Keratinocyte (primary cell): Measurements from ENCODE around the gene ERI3. TPM values are rescaled to one million over a fixed set of nuclear protein-coding genes. Genes with fewer than 3 reads are reported as not detected.

Source experiments
- DNase-seq: peaks from one replicate; pipeline ENCODE4 v3.0.0-alpha.2; 2011; ENCODE audit warnings: low read depth, missing footprints, low spot score
- FAIRE-seq: peaks from 2 replicates; lab custom pipeline; 2011; peaks lifted over from hg19 to GRCh38; lab: Jason Lieb, UNC
- H2AFZ ChIP-seq: 2 replicates; pipeline ENCODE4 v1.6.0; 2012; ENCODE audit warnings: low read length, control low read depth, inconsistent platforms; ENCODE audit not compliant: control insufficient read depth
- H3K27ac ChIP-seq: 2 replicates; pipeline ENCODE4 v1.5.1; 2011; ENCODE audit warnings: low read length; ENCODE audit not compliant: control insufficient read depth, insufficient read depth
- H3K27me3 ChIP-seq: 3 replicates; pipeline ENCODE4 v1.6.0; 2011; ENCODE audit warnings: low read length; ENCODE audit not compliant: control insufficient read depth, insufficient read depth; ENCODE audit errors: extremely low read depth
- H3K36me3 ChIP-seq, 2 experiments: 2 replicates in 1 of 2; 3 replicates in 1 of 2; pipeline ENCODE4 v1.5.1; 2011; ENCODE audit warnings: low read length in 2 of 2, mild to moderate bottlenecking in 1 of 2; ENCODE audit not compliant: control insufficient read depth in 2 of 2, insufficient read depth in 2 of 2; ENCODE audit errors: extremely low read depth in 1 of 2
- H3K4me1 ChIP-seq: 3 replicates; pipeline ENCODE4 v1.5.1; 2011; ENCODE audit warnings: low read length; ENCODE audit not compliant: control insufficient read depth, insufficient read depth; ENCODE audit errors: extremely low read depth
- H3K4me2 ChIP-seq: 3 replicates; pipeline ENCODE4 v1.6.0; 2011; ENCODE audit warnings: low read depth, low read length; ENCODE audit not compliant: control insufficient read depth, insufficient read depth; ENCODE audit errors: extremely low read depth
- H3K4me3 ChIP-seq, 3 experiments: fragments of 200-600 bp in 1 of 3; sonication (generic) in 1 of 3; 2 replicates in 2 of 3; 3 replicates in 1 of 3; pipeline ENCODE4 v1.5.1; 2011 to 2016; ENCODE audit warnings: low read length in 3 of 3, mild to moderate bottlenecking in 3 of 3, control low read depth in 2 of 3, inconsistent platforms in 1 of 3, low read depth in 1 of 3, mixed read lengths in 1 of 3, mixed run types in 1 of 3, moderate library complexity in 1 of 3; ENCODE audit not compliant: control insufficient read depth in 2 of 3, insufficient read depth in 2 of 3; ENCODE audit errors: extremely low read depth in 1 of 3
- H3K79me2 ChIP-seq: 2 replicates; pipeline ENCODE4 v1.6.0; 2012; ENCODE audit warnings: low read length; ENCODE audit not compliant: control insufficient read depth, insufficient read depth
- H3K9ac ChIP-seq: 3 replicates; pipeline ENCODE4 v1.6.0; 2011; ENCODE audit warnings: low read length; ENCODE audit not compliant: control insufficient read depth, insufficient read depth; ENCODE audit errors: extremely low read depth
- H3K9me1 ChIP-seq: 3 replicates; pipeline ENCODE4 v1.6.0; 2011; ENCODE audit warnings: low read length; ENCODE audit not compliant: control insufficient read depth, insufficient read depth; ENCODE audit errors: extremely low read depth
- H3K9me3 ChIP-seq: 2 replicates; pipeline ENCODE4 v1.5.1; 2012; ENCODE audit warnings: low read depth, low read length; ENCODE audit not compliant: control insufficient read depth
- H4K20me1 ChIP-seq: 3 replicates; pipeline ENCODE4 v1.6.0; 2011; ENCODE audit warnings: low read length; ENCODE audit not compliant: control insufficient read depth, insufficient read depth; ENCODE audit errors: extremely low read depth
- CTCF ChIP-seq, 3 experiments: IDR thresholded peaks in 1 of 3; conservative IDR thresholded peaks in 1 of 3; optimal IDR thresholded peaks in 1 of 3; 2 replicates in 2 of 3; 3 replicates in 1 of 3; pipeline versions ENCODE3 to v1.5.1; 2011; ENCODE audit warnings: low read length in 3 of 3, mild to moderate bottlenecking in 3 of 3, moderate library complexity in 2 of 3, control low read depth in 1 of 3, inconsistent platforms in 1 of 3; ENCODE audit not compliant: insufficient read depth in 2 of 3; ENCODE audit errors: extremely low read depth in 1 of 3
- EZH2 ChIP-seq: IDR thresholded peaks from one replicate; pipeline ENCODE4 v1.6.1; 2012; ENCODE audit warnings: inconsistent platforms, mild to moderate bottlenecking, low read length, moderate library complexity
- dilution Hi-C: fragments of 300-500 bp; cut with MboI; formaldehyde crosslinking; loops from one replicate; pipeline ENCODE4 v1.7.0; 2020; ENCODE audit warnings: low sequenced_read_pairs; ENCODE audit not compliant: extremely low pct_ligation_motif_present
- polyA plus RNA-seq, 5 experiments: library from polyadenylated mRNA; depleted of rRNA in 3 of 5; stranded (reverse) in 3 of 5; stranded (forward) in 1 of 5; unstranded in 1 of 5; fragments of >200 nt; gene quantifications; 1 replicate in 1 of 5; 2 replicates in 3 of 5; 3 replicates in 1 of 5; pipeline versions ENCODE4 v1.2.1 to v1.2.3, GENCODE V29; 2011 to 2012; ENCODE audit warnings: missing spikeins in 2 of 5, low read depth in 1 of 5, low replicate concordance in 1 of 5

The ERI3 gene
- polyA plus RNA-seq, 1 donor (not counting 4 experiments of a cell fraction or from before 2014, with no cell fraction given), result 43.7 TPM

GRCh38 chr1:44346184-44346583 lies 8.9 kb downstream of the ERI3 start:
- Histone ChIP-seq H3K36me3 (no peaks in the 10 kb centered on the region), H2AFZ (no peak overlapping the region), H3K9me3 (no peaks in the 10 kb centered on the region), H3K79me2 (peaks cover 26% of the 10 kb centered on the region), H3K4me3 (no peak overlapping the region), H3K4me2 (no peak overlapping the region), H3K27ac (no peak overlapping the region), H3K9me1 (peaks cover 7% of the 10 kb centered on the region), H3K27me3 (no peaks in the 10 kb centered on the region), H3K9ac (no peak overlapping the region), H4K20me1 (no peaks in the 10 kb centered on the region), H3K4me1 (no peaks in the 10 kb centered on the region)
- dilution Hi-C loops, result no loop called here
- FAIRE-seq (no peak), DNase-seq (no peak)
- TF ChIP-seq CTCF (optimal IDR thresholded peaks at IDR 0.05 in 1 of 3, IDR thresholded peaks at IDR 0.05 in 1 of 3, conservative IDR thresholded peaks at IDR 0.05 in 1 of 3; ENCODE audit: extremely low read depth in 1 of 3, insufficient read depth in 2 of 3, low read length in 3 of 3) (no peak), EZH2 (no peak)

GRCh38 chr1:44345187-44345775 lies 9.8 kb downstream of the ERI3 start:
- dilution Hi-C loops, result no loop called here

More at GRCh38 chr1:44345187-44345775, 9.8 kb downstream of the ERI3 start:
- H3K27me3 ChIP-seq, result no peaks in the 10 kb centered on the region
- no peaks in the 10 kb centered on the region for H4K20me1 ChIP-seq
- no peak overlapping the region for H3K4me3 ChIP-seq
- no peak overlapping the region for H3K9ac ChIP-seq
- no peaks in the 10 kb centered on the region for H3K9me3 ChIP-seq
- H2AFZ ChIP-seq, result no peak overlapping the region
- H3K79me2 ChIP-seq, result peaks cover 26% of the 10 kb centered on the region
- DNase-seq, result no peak
- FAIRE-seq, result no peak
- TF ChIP-seq CTCF (optimal IDR thresholded peaks at IDR 0.05 in 1 of 3, IDR thresholded peaks at IDR 0.05 in 1 of 3, conservative IDR thresholded peaks at IDR 0.05 in 1 of 3; ENCODE audit: extremely low read depth in 1 of 3, insufficient read depth in 2 of 3, low read length in 3 of 3), result no peak
- TF ChIP-seq EZH2, result no peak
- no peak overlapping the region for H3K27ac ChIP-seq
- H3K4me2 ChIP-seq, result no peak overlapping the region
- H3K36me3 ChIP-seq, result no peaks in the 10 kb centered on the region
- no peaks in the 10 kb centered on the region for H3K4me1 ChIP-seq
- H3K9me1 ChIP-seq, result peaks cover 7% of the 10 kb centered on the region
